HepG2 (cell line): ENCODE data around the gene SETD3. TPM values are rescaled to one million over a fixed set of nuclear protein-coding genes. Genes with fewer than 3 reads are reported as not detected.

Source experiments
- ATAC-seq: fragments of 200-7000 bp; cut with Tn5 transposase; 3 replicates; pipeline ENCODE4 v1.9.1; 2020; ENCODE audit warnings: mild to moderate bottlenecking, moderate library complexity
- BruUV-seq: library from RNA; stranded (reverse); fragments of 400-500 nt; replicated peaks from 2 replicates; lab custom pipeline; 2021; lab: Mats Ljungman, UMichigan
- CTCF ChIA-PET: fragments of 300-600 bp; formaldehyde crosslinking; extraction: SDS; loops from one replicate; lab custom pipeline; 2021; ENCODE audit warnings: low total read pairs, inconsistent platforms, low intra/inter-chr PET ratio; lab: Yijun Ruan, JAX
- POLR2A ChIA-PET: fragments of 350-600 bp; sonication (Branson Sonifier 250); formaldehyde crosslinking; loops from one replicate; lab custom pipeline; 2020; ENCODE audit warnings: antibody characterized with exemption, inconsistent platforms; lab: Yijun Ruan, JAX
- DNase-seq: peaks from one replicate; pipeline ENCODE4 v3.0.0-alpha.2; 2015; ENCODE audit warnings: low spot score
- FAIRE-seq: peaks from 3 replicates; lab custom pipeline; 2011; peaks lifted over from hg19 to GRCh38; lab: Jason Lieb, UNC
- H2AFZ ChIP-seq: one replicate; pipeline ENCODE4 v1.6.1; 2011; ENCODE audit warnings: low read length, inconsistent platforms
- H3K27ac ChIP-seq: fragments of 300-600 bp; 3 replicates; pipeline ENCODE4 v1.8.0; 2011; ENCODE audit warnings: mixed run types, mild to moderate bottlenecking, mixed read lengths, low read length, inconsistent platforms; ENCODE audit not compliant: insufficient read depth; ENCODE audit errors: extremely low read length
- H3K27me3 ChIP-seq, 2 experiments: fragments of 200-600 bp in 1 of 2; 2 replicates in 1 of 2; 3 replicates in 1 of 2; pipeline versions ENCODE4 v1.6.0 to v1.8.0; 2011; ENCODE audit warnings: low read length in 2 of 2, mild to moderate bottlenecking in 2 of 2, moderate library complexity in 2 of 2, inconsistent platforms in 1 of 2; ENCODE audit not compliant: insufficient read depth in 2 of 2, control insufficient read depth in 1 of 2
- H3K36me3 ChIP-seq, 2 experiments: fragments of 200-600 bp in 1 of 2; replicated peaks in 1 of 2; 2 replicates in 1 of 2; 3 replicates in 1 of 2; pipeline versions ENCODE4 v1.5.1 to v1.8.0; 2011; ENCODE audit warnings: low read length in 2 of 2, inconsistent platforms in 1 of 2; ENCODE audit not compliant: insufficient read depth in 2 of 2, control insufficient read depth in 1 of 2
- H3K4me1 ChIP-seq: 2 replicates; pipeline ENCODE4 v1.5.1; 2012; ENCODE audit warnings: low read length, inconsistent platforms; ENCODE audit not compliant: insufficient read depth
- H3K4me2 ChIP-seq: 2 replicates; pipeline ENCODE4 v1.6.0; 2011; ENCODE audit warnings: low read depth, low read length, inconsistent platforms
- H3K4me3 ChIP-seq, 3 experiments: fragments of 200-600 bp in 1 of 3; sonication (generic), shearing (Covaris generic) in 1 of 3; replicated peaks in 1 of 3; 2 replicates each; pipeline ENCODE4 v1.5.1; 2011 to 2016; ENCODE audit warnings: low read length in 3 of 3, inconsistent platforms in 2 of 3, low read depth in 2 of 3, mild to moderate bottlenecking in 2 of 3, control low read depth in 1 of 3, mixed read lengths in 1 of 3; ENCODE audit not compliant: insufficient read depth in 1 of 3
- H3K79me2 ChIP-seq: one replicate; pipeline ENCODE4 v1.6.1; 2011; ENCODE audit warnings: low read length, inconsistent platforms; ENCODE audit not compliant: insufficient read depth
- H3K9ac ChIP-seq: 2 replicates; pipeline ENCODE4 v1.6.0; 2011; ENCODE audit warnings: mild to moderate bottlenecking, low read depth, low read length, inconsistent platforms; ENCODE audit not compliant: insufficient read depth
- H3K9me3 ChIP-seq: 2 replicates; pipeline ENCODE4 v1.5.1; 2012; ENCODE audit warnings: mild to moderate bottlenecking, low read length
- H4K20me1 ChIP-seq: 2 replicates; pipeline ENCODE4 v1.6.0; 2011; ENCODE audit warnings: inconsistent platforms, mild to moderate bottlenecking, low read length, moderate library complexity; ENCODE audit not compliant: insufficient read depth
- BRD4 ChIP-seq: sonication (generic); formaldehyde crosslinking; IDR thresholded peaks from 2 replicates; pipeline ENCODE4 v1.4.0; 2020; ENCODE audit warnings: missing genetic modification reagents
- ERF ChIP-seq: IDR thresholded peaks from 2 replicates; pipeline ENCODE4 v1.6.1; 2018; ENCODE audit warnings: missing biosample characterization, missing genetic modification reagents
- FOXJ3 ChIP-seq: sonication (generic); formaldehyde crosslinking; IDR thresholded peaks from 2 replicates; pipeline ENCODE4 v1.4.0; 2020; ENCODE audit warnings: missing genetic modification reagents, mild to moderate bottlenecking, borderline replicate concordance
- HNF1B ChIP-seq: sonication (generic); formaldehyde crosslinking; IDR thresholded peaks from 2 replicates; pipeline ENCODE4 v1.5.1; 2020; ENCODE audit warnings: mild to moderate bottlenecking, moderate library complexity, missing genetic modification reagents
- LCORL ChIP-seq, 2 experiments: fragments of 450-650 bp in 1 of 2; sonication (generic) in 1 of 2; formaldehyde crosslinking in 1 of 2; IDR thresholded peaks; 2 replicates each; pipeline versions ENCODE4 v1.5.0 to v1.6.1; 2017 to 2020; ENCODE audit warnings: antibody characterized with exemption in 1 of 2, missing genetic modification reagents in 1 of 2
- REXO4 ChIP-seq: sonication (generic); formaldehyde crosslinking; IDR thresholded peaks from 2 replicates; pipeline ENCODE4 v1.8.0; 2022; ENCODE audit warnings: missing genetic modification reagents, mild to moderate bottlenecking, borderline replicate concordance
- TOE1 ChIP-seq: sonication (generic); formaldehyde crosslinking; IDR thresholded peaks from 2 replicates; pipeline ENCODE4 v1.4.0; 2020; ENCODE audit warnings: mild to moderate bottlenecking, missing genetic modification reagents
- ZBTB40 ChIP-seq, 2 experiments: fragments of 450-650 bp in 1 of 2; sonication (generic) in 1 of 2; formaldehyde crosslinking in 1 of 2; IDR thresholded peaks; 2 replicates each; pipeline versions ENCODE4 v1.6.1 to v1.8.0; 2016 to 2022; ENCODE audit warnings: antibody characterized with exemption in 1 of 2, mild to moderate bottlenecking in 1 of 2, missing genetic modification reagents in 1 of 2
- ZBTB7A ChIP-seq: sonication (generic); formaldehyde crosslinking; IDR thresholded peaks from 2 replicates; pipeline ENCODE4 v1.8.0; 2022; ENCODE audit warnings: mild to moderate bottlenecking, missing genetic modification reagents
- ZNF547 ChIP-seq: sonication (generic); formaldehyde crosslinking; IDR thresholded peaks from 2 replicates; pipeline ENCODE4 v1.5.1; 2020; ENCODE audit warnings: mild to moderate bottlenecking, missing genetic modification reagents
- ZNF775 ChIP-seq: sonication (generic); formaldehyde crosslinking; IDR thresholded peaks from 2 replicates; pipeline ENCODE4 v1.4.0; 2020; ENCODE audit warnings: missing genetic modification reagents, mild to moderate bottlenecking, moderate library complexity, borderline replicate concordance
- WGBS: methylation state at CpG from one replicate; pipeline ENCODE4 v1.1.6; 2017; ENCODE audit warnings: low lambda C conversion rate; 5-methylcytosine and 5-hydroxymethylcytosine counted together
- in situ Hi-C: cut with HindIII; loops from 2 replicates; pipeline ENCODE4 v1.10.0; 2017; ENCODE audit warnings: low pct_unique_long_range_greater_than_20kb; ENCODE audit not compliant: extremely low pct_ligation_motif_present
- intact Hi-C: fragments of 100-400 bp; cut with micrococcal nuclease; formaldehyde crosslinking; loops from one replicate; pipeline ENCODE4 v1.10.0; 2022; ENCODE audit not compliant: unreplicated experiment
- polyA plus RNA-seq, 8 experiments: library from polyadenylated mRNA; depleted of rRNA in 3 of 8; stranded (reverse) in 7 of 8; unstranded in 1 of 8; fragments of >200 nt; fragmentation: Illumina TruSeq in 4 of 8; extraction: Trizol in 4 of 8; gene quantifications; 2 replicates each; pipeline versions ENCODE4 v1.2.1 to v1.2.3, GENCODE V29; 2011 to 2016; ENCODE audit warnings: low read depth in 4 of 8, missing spikeins in 1 of 8, mixed read lengths in 1 of 8; ENCODE audit not compliant: insufficient read depth in 1 of 8
- total RNA-seq, 5 experiments: library from RNA; depleted of rRNA; stranded (reverse); fragments of >200 nt; fragmentation: Illumina TruSeq; extraction: Trizol; gene quantifications; 2 replicates each; pipeline ENCODE4 v1.2.3, GENCODE V29; 2016; ENCODE audit warnings: low read depth in 1 of 5

The SETD3 gene
- total and polyA plus RNA-seq, 2 of the 13 experiments (the other 11 are each of a cell fraction or from before 2014, with no cell fraction given): 30.3 to 67.1 TPM

- TF ChIP-seq ZNF775 (CRISPR knock-in tag): no peak
- no peak for TF ChIP-seq REXO4 (CRISPR knock-in tag)
- no peak for TF ChIP-seq ZBTB7A (CRISPR knock-in tag)
Measured at GRCh38 chr14:99471731-99472130, 8.9 kb downstream of the SETD3 start (continued).

- POLR2A ChIA-PET: no interaction called here
- no peaks in the 10 kb centered on the region for H3K9me3 ChIP-seq
- ATAC-seq (no peak; the same call in 2 of the 3 replicates), FAIRE-seq (no peak), DNase-seq (no peak)
- H3K79me2 ChIP-seq: peaks cover 78% of the 10 kb centered on the region
- H3K27me3 ChIP-seq: no peaks in the 10 kb centered on the region
- no peak overlapping the region for H2AFZ ChIP-seq
- TF ChIP-seq HNF1B (CRISPR knock-in tag): no peak
- no peak for TF ChIP-seq LCORL (IDR thresholded peaks at IDR 0.05)
- TF ChIP-seq LCORL (CRISPR knock-in tag; IDR thresholded peaks at IDR 0.05): no peak
- no peak for TF ChIP-seq TOE1 (CRISPR knock-in tag)
- TF ChIP-seq ZBTB40 (IDR thresholded peaks at IDR 0.05): no peak
- TF ChIP-seq ZBTB40 (CRISPR knock-in tag; IDR thresholded peaks at IDR 0.05): no peak
- no peak for TF ChIP-seq ZNF547 (CRISPR knock-in tag)
- TF ChIP-seq BRD4 (CRISPR knock-in tag): no peak
- no peak for TF ChIP-seq FOXJ3 (CRISPR knock-in tag)
- no peak for TF ChIP-seq ERF (CRISPR knock-in tag)
- peaks cover 5% of the 10 kb centered on the region for H4K20me1 ChIP-seq
- no peak overlapping the region for H3K4me2 ChIP-seq
- in situ Hi-C loops (no loop called here), intact Hi-C loops (no loop called here)
- WGBS: 94% methylated on average over 8 of the region's 8 CpGs
- peaks cover 0 to 14% of the 10 kb centered on the region in 2 experiments; a peak in 4 of 5 replicates for H3K36me3 ChIP-seq
- CTCF ChIA-PET: no interaction called here
- no peak overlapping the region for H3K9ac ChIP-seq
- H3K27ac ChIP-seq: no peak overlapping the region
- H3K4me3 ChIP-seq: no peak overlapping the region
- no TSS peak for BruUV-seq
- peaks cover 34% of the 10 kb centered on the region for H3K4me1 ChIP-seq
Measured at GRCh38 chr14:99468836-99469592, 11.6 kb downstream of the SETD3 start.
